HL-60/S4 treated with phorbol 12-myristate 13-acetate at 8.2 ng/mL for 4 days and 3 days (cell line): ENCODE measurements around the gene HTD2.

Experiments used
- in situ Hi-C: fragments of 300-500 bp; cut with MboI; formaldehyde crosslinking; loops from 2 replicates; pipeline ENCODE4 v1.15.0; 2022; ENCODE audit warnings: low sequenced_read_pairs

Gene HTD2

DNA sequence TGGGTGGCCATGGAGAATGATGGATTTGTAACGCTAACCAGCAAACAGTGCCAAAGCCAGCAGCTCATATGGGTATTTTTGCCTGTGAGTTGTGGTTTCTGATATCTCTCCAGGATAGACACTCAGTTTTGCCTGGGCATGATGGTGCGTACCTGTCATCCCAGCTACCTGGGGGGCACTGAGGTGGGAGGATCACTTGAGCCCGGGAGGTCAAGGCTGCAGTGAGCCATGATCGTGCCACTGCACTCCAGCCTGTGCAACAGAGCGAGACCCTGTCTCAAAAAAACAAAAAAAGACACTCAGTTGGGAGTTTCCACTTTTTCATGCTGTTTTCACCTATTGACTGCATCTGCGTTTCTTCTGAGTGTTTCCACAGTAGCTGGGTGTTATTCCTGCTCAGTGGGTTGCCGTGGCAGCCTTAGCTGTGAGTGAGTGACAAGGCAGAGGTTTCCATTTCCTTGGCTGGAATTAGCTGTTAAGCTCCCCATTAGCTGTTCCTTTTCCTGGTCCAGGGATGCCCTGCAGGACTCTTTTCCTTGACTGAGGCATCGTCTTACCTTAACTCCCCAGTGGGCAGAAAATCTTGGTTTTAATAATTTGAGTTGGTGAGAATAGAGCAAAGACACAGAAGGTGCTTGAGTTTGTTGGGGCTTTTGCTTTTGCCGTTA, 14.5 kb upstream of the HTD2 start:
- in situ Hi-C loops, result no loop called here

GRCh38 chr3:58292866-58293265, 13.5 kb upstream of the HTD2 start:
- in situ Hi-C loops, result no loop called here

DNA sequence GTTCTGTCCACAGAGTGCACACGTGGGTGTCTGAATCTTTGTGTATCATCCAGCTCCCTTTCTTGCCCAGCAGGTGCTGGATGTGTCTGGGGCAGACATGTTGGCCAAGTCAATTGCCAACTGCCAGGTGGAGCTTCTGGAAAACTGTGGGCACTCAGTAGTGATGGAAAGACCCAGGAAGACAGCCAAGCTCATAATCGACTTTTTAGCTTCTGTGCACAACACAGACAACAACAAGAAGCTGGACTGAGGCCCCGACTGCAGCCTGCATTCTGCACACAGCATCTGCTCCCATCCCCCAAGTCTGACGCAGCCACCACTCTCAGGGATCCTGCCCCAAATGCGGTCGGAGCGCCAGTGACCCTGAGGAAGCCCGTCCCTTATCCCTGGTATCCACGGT, 12.8 kb upstream of the HTD2 start:
- in situ Hi-C loops, result no loop called here

DNA sequence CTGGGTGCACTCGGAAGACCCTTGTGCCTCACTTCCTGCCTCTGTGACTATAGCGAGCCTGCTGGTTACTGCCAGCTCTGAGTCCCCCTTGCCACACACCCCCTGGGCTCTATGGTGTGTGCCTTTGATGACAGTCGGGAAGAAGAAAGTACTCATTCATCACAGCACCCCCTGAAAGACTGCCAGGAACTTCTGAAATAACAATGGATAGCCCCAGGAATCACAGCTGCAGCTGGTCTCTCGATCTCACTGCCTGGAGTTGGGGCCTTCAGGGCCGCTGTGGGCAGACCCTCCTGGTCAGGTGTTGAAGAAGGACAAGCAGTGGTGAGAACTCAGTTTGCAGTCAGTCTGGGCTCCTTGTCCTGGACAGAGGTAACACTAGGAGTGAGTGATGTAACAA, 10.1 kb upstream of the HTD2 start:
- in situ Hi-C loops, result no loop called here

GRCh38 chr3:58296843-58297242, 9.5 kb upstream of the HTD2 start:
- in situ Hi-C loops, result no loop called here

DNA sequence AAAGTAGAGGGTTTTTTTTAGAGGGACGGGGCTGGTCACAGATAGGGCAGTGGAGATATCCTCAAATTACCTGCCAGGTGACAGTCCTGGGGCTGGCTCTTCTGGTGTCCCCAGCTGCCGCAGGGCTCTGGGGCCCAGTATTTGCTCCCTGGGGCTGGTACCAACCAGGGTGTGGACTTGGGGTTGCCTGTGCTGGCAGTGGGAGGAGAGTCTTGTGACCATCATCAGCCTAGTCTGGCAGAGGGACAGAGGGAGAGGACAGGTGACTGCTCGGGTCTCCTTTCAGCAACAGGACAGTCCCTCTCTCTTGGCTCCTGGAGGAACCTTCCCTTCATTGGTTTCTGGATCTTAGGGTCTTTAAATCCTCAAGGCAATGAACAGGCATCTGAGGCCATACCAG, 8.1 kb upstream of the HTD2 start:
- in situ Hi-C loops, result no loop called here

DNA sequence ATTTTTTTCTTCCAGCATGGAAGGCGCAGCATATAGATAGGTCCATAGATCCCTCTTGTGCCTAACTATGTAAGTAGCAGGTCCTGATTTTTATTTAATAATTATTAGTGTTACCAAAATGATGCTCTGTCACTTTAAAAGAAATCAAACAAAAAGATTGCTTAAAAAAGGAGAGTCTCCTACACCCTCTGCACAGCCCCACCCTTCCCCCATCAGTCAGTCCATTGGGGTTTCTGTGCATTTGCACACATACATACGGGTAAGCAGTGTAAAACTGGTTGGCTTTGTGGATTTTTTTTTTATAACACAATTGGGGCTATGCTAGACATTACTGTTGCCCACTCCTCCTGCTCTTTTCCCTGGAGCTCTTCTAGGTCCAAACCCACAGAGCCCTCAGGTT, 7.2 kb upstream of the HTD2 start:
- in situ Hi-C loops, result no loop called here

DNA sequence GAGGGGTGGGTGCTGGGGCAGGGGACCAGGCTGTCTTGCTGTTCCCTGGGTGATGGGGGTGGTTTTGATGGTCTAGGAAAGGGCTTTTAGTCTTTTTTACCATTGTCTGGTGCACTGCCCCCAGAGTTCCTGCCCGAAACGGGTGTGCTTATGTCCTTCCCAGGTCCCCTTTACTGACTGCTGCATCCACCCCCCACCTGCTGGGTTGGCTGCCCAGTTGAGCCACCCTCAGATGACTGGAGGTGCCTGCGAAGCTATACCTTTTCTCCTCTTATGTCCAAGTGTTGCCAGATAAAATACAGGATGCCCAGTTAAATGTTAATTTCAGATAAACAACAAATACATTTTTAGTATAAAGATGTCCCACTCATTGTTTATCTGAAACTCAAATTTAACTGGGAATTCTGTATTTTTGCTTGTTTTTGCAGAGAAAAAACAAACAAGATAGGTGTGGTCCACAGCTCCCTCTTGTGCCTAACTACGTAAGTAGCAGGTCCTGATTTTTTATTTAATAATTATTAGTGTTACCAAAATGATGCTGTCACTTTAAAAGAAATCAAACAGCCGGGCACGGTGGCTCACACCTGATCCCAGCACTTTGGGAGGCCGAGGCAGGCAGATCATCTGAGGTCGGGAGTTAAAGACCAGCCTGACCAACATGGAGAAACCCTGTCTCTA, 6.3 kb upstream of the HTD2 start:
- in situ Hi-C loops, result loop anchor here (10.0 to 25.0 kb wide), 2 partner anchors 115 to 337 kb away; no protein-coding TSS in a partner anchor

DNA sequence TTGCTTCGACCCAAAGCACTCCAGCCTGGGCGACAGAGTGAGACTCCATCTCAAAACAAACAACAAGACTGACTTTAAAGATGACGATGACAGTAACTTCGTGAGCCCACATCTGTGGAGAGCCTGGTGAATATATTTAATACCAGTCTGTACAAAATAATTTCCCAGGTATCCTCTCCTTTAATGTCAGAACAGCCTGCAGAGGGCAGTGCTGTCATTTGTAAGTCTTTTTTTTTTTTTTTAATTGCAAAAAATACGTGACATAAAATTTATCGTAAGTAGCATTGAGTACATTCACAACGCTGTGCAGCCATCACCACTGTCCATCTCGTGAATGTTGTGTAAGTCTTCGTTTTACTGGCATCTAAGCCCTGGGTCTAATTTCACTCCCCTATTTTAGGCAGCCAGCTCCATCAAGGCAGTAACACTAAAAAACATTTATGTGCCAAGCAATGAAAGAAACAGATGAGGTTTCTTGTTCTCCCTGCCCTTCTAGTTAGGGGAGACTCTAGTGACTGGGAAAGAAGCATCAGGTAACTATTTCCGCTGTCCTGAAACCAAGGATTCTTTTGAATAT, 1.4 kb downstream of the HTD2 start:
- in situ Hi-C loops, result loop anchor here (10.0 to 25.0 kb wide), 2 partner anchors 123 to 330 kb away; no protein-coding TSS in a partner anchor

GRCh38 chr3:58308728-58309127, 2.4 kb downstream of the HTD2 start:
- in situ Hi-C loops, result loop anchor here (10.0 to 25.0 kb wide), 2 partner anchors 124 to 329 kb away; no protein-coding TSS in a partner anchor

GRCh38 chr3:58317811-58318210, 11.5 kb downstream of the HTD2 start:
- in situ Hi-C loops, result loop anchor here (25.0 kb wide), 1 partner anchor 319 kb away; no protein-coding TSS in a partner anchor

GRCh38 chr3:58321791-58322190, 15.5 kb downstream of the HTD2 start:
- in situ Hi-C loops, result loop anchor here (10.0 to 25.0 kb wide), 2 partner anchors 93 to 316 kb away; no protein-coding TSS in a partner anchor

GRCh38 chr3:58322793-58323192, 16.5 kb downstream of the HTD2 start:
- in situ Hi-C loops, result loop anchor here (10.0 to 25.0 kb wide), 2 partner anchors 92 to 315 kb away; no protein-coding TSS in a partner anchor

- in situ Hi-C loops, result loop anchor here (10.0 to 25.0 kb wide), 2 partner anchors 91 to 314 kb away; no protein-coding TSS in a partner anchor
These were observed 17.4 kb downstream of the HTD2 start for GRCh38 chr3:58323529-58324390.

DNA sequence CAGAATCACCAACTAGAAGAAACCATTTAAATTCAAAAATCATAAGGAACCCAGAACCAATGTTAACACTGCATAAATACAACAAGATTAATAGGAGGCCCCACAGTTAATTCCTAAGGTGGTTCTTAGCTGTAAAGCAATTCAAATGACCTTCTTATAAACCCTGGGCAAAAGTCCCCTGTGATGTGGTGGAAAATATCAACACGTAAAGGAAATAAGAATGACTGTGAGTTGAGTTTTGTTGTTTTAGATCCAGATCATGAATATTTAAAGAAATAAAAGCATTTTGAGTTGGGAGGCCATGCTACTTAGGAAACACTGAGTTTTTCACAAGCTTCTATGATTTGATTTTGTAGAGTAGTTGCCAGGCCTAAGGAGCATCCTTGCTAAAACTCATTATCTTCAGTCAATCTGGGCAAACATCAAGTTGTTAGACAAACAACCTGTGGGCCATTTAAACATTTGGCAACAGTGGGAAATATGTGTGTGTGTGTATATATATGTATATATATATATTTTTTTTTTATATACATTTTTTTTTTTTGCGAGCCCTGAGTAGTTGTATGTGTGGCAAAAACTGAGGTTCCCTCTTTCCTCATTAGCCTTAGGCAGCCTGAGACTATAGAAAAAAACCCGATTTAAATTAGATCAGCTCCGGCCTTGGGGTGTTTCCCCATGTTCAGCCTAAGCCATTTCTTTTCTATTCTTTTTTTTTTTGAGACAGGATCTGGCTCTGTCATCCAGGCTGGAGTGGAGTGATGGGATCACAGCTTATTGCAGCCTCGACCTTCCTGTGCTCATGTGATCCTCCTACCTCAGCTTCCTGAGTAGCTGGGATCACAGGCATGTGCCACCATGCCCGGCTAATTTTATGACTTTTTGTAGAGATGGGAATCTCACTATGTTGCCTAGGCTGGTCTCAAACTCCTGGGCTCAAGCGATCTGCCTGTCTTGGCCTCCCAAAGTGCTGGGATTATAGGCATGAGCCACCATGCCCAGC, 18.4 kb downstream of the HTD2 start:
- in situ Hi-C loops, result loop anchor here (10.0 to 25.0 kb wide), 2 partner anchors 90 to 313 kb away; no protein-coding TSS in a partner anchor

- in situ Hi-C loops, result loop anchor here (10.0 kb wide), 1 partner anchor 89 kb away; no protein-coding TSS in a partner anchor
These were observed 19.2 kb downstream of the HTD2 start for GRCh38 chr3:58325525-58325992.

DNA sequence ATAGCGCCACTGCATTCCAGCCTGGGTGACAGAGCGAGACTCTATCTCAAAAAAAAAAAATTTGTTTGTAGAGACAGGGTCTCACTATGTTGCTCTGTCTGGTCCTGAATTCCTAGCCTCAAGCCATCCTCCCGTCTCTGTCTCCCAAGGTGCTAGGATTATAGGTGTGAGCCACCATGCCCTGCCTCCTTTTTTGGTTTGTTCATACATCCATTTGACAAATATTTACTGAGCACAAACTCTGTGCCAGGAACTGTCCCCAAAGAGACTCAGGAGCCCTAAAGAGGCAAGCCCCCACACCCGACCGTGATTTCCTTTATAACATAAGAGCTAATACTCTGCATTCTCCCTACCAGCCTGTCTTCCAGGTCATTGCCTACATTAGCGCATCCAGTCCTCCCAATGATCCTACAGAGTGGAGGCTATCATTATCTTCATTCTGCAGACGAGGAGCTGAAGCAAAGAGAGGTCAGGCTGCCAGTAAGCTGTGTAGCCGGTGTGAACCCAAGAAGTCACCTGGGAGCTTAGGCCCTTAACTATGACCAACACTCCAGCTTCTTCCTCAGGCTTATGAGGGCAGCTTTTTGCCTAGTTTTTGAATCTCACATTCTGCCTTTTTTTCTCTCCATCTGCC, 20.1 kb downstream of the HTD2 start:
- in situ Hi-C loops, result loop anchor here (10.0 kb wide), 1 partner anchor 88 kb away; no protein-coding TSS in a partner anchor

- in situ Hi-C loops, result loop anchor here (10.0 kb wide), 1 partner anchor 85 kb away; no protein-coding TSS in a partner anchor
These were observed 23.0 kb downstream of the HTD2 start for GRCh38 chr3:58329150-58329921.
